Keratinocyte (primary cell): ENCODE results near the gene FBXO9. TPM values are rescaled to one million over a fixed set of nuclear protein-coding genes. Genes with fewer than 3 reads are reported as not detected.

Source experiments
- DNase-seq: peaks from one replicate; pipeline ENCODE4 v3.0.0-alpha.2; 2011; ENCODE audit warnings: low read depth, missing footprints, low spot score
- FAIRE-seq: peaks from 2 replicates; lab custom pipeline; 2011; peaks lifted over from hg19 to GRCh38; lab: Jason Lieb, UNC
- H2AFZ ChIP-seq: 2 replicates; pipeline ENCODE4 v1.6.0; 2012; ENCODE audit warnings: low read length, control low read depth, inconsistent platforms; ENCODE audit not compliant: control insufficient read depth
- H3K27ac ChIP-seq: 2 replicates; pipeline ENCODE4 v1.5.1; 2011; ENCODE audit warnings: low read length; ENCODE audit not compliant: control insufficient read depth, insufficient read depth
- H3K27me3 ChIP-seq: 3 replicates; pipeline ENCODE4 v1.6.0; 2011; ENCODE audit warnings: low read length; ENCODE audit not compliant: control insufficient read depth, insufficient read depth; ENCODE audit errors: extremely low read depth
- H3K36me3 ChIP-seq, 2 experiments: 2 replicates in 1 of 2; 3 replicates in 1 of 2; pipeline ENCODE4 v1.5.1; 2011; ENCODE audit warnings: low read length in 2 of 2, mild to moderate bottlenecking in 1 of 2; ENCODE audit not compliant: control insufficient read depth in 2 of 2, insufficient read depth in 2 of 2; ENCODE audit errors: extremely low read depth in 1 of 2
- H3K4me1 ChIP-seq: 3 replicates; pipeline ENCODE4 v1.5.1; 2011; ENCODE audit warnings: low read length; ENCODE audit not compliant: control insufficient read depth, insufficient read depth; ENCODE audit errors: extremely low read depth
- H3K4me2 ChIP-seq: 3 replicates; pipeline ENCODE4 v1.6.0; 2011; ENCODE audit warnings: low read depth, low read length; ENCODE audit not compliant: control insufficient read depth, insufficient read depth; ENCODE audit errors: extremely low read depth
- H3K4me3 ChIP-seq, 3 experiments: fragments of 200-600 bp in 1 of 3; sonication (generic) in 1 of 3; 2 replicates in 2 of 3; 3 replicates in 1 of 3; pipeline ENCODE4 v1.5.1; 2011 to 2016; ENCODE audit warnings: low read length in 3 of 3, mild to moderate bottlenecking in 3 of 3, control low read depth in 2 of 3, inconsistent platforms in 1 of 3, low read depth in 1 of 3, mixed read lengths in 1 of 3, mixed run types in 1 of 3, moderate library complexity in 1 of 3; ENCODE audit not compliant: control insufficient read depth in 2 of 3, insufficient read depth in 2 of 3; ENCODE audit errors: extremely low read depth in 1 of 3
- H3K79me2 ChIP-seq: 2 replicates; pipeline ENCODE4 v1.6.0; 2012; ENCODE audit warnings: low read length; ENCODE audit not compliant: control insufficient read depth, insufficient read depth
- H3K9ac ChIP-seq: 3 replicates; pipeline ENCODE4 v1.6.0; 2011; ENCODE audit warnings: low read length; ENCODE audit not compliant: control insufficient read depth, insufficient read depth; ENCODE audit errors: extremely low read depth
- H3K9me1 ChIP-seq: 3 replicates; pipeline ENCODE4 v1.6.0; 2011; ENCODE audit warnings: low read length; ENCODE audit not compliant: control insufficient read depth, insufficient read depth; ENCODE audit errors: extremely low read depth
- H3K9me3 ChIP-seq: 2 replicates; pipeline ENCODE4 v1.5.1; 2012; ENCODE audit warnings: low read depth, low read length; ENCODE audit not compliant: control insufficient read depth
- H4K20me1 ChIP-seq: 3 replicates; pipeline ENCODE4 v1.6.0; 2011; ENCODE audit warnings: low read length; ENCODE audit not compliant: control insufficient read depth, insufficient read depth; ENCODE audit errors: extremely low read depth
- CTCF ChIP-seq, 3 experiments: IDR thresholded peaks in 1 of 3; conservative IDR thresholded peaks in 1 of 3; optimal IDR thresholded peaks in 1 of 3; 2 replicates in 2 of 3; 3 replicates in 1 of 3; pipeline versions ENCODE3 to v1.5.1; 2011; ENCODE audit warnings: low read length in 3 of 3, mild to moderate bottlenecking in 3 of 3, moderate library complexity in 2 of 3, control low read depth in 1 of 3, inconsistent platforms in 1 of 3; ENCODE audit not compliant: insufficient read depth in 2 of 3; ENCODE audit errors: extremely low read depth in 1 of 3
- EZH2 ChIP-seq: IDR thresholded peaks from one replicate; pipeline ENCODE4 v1.6.1; 2012; ENCODE audit warnings: inconsistent platforms, mild to moderate bottlenecking, low read length, moderate library complexity
- dilution Hi-C: fragments of 300-500 bp; cut with MboI; formaldehyde crosslinking; loops from one replicate; pipeline ENCODE4 v1.7.0; 2020; ENCODE audit warnings: low sequenced_read_pairs; ENCODE audit not compliant: extremely low pct_ligation_motif_present
- polyA plus RNA-seq, 5 experiments: library from polyadenylated mRNA; depleted of rRNA in 3 of 5; stranded (reverse) in 3 of 5; stranded (forward) in 1 of 5; unstranded in 1 of 5; fragments of >200 nt; gene quantifications; 1 replicate in 1 of 5; 2 replicates in 3 of 5; 3 replicates in 1 of 5; pipeline versions ENCODE4 v1.2.1 to v1.2.3, GENCODE V29; 2011 to 2012; ENCODE audit warnings: missing spikeins in 2 of 5, low read depth in 1 of 5, low replicate concordance in 1 of 5

FBXO9 gene
- polyA plus RNA-seq, 1 donor (not counting 4 experiments of a cell fraction or from before 2014, with no cell fraction given): 71.8 TPM

DNA sequence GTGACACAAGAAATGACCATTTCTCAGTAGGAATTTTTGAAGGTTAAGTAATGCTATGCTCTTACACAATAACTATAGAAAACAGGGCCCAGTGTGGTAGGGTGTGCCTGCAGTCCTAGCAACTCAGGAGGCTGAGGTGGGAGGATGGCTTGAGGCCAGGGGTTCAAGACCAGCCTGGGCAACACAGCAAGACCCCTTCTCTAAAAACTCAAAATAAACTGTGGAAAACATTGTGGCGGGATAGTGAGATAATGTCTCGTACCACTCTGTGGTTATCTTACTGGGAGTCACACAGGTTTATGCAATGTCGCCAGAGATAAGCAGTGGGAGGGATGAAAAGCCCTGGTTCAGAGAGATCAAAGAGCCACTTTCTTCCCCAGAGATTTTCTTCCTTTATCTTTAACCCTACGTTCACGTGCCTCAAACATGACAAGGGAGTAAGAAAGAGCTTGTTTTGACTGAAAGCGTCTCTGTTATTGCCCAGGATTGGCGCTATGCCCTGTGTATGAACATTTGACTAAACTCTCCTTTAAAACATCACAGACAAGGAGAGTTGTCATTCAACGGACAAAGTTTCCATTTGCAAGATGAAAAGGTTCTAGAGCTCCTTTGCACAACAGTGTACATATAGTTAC is 69.5 kb downstream of the FBXO9 start:
- Histone ChIP-seq H3K27me3 (peaks cover 2% of the 10 kb centered on the region), H3K9ac (no peak overlapping the region), H3K9me1 (no peaks in the 10 kb centered on the region), H3K36me3 (no peaks in the 10 kb centered on the region), H3K79me2 (no peaks in the 10 kb centered on the region), H3K4me3 (no peak overlapping the region), H2AFZ (no peak overlapping the region), H3K4me2 (no peak overlapping the region), H3K9me3 (no peaks in the 10 kb centered on the region), H3K4me1 (peaks cover 5% of the 10 kb centered on the region), H4K20me1 (no peaks in the 10 kb centered on the region), H3K27ac (no peak overlapping the region)
- FAIRE-seq (no peak), DNase-seq (no peak)
- dilution Hi-C loops: no loop called here
- TF ChIP-seq EZH2 (no peak), CTCF (optimal IDR thresholded peaks at IDR 0.05 in 1 of 3, IDR thresholded peaks at IDR 0.05 in 1 of 3, conservative IDR thresholded peaks at IDR 0.05 in 1 of 3; ENCODE audit: extremely low read depth in 1 of 3, insufficient read depth in 2 of 3, low read length in 3 of 3) (no peak)

DNA sequence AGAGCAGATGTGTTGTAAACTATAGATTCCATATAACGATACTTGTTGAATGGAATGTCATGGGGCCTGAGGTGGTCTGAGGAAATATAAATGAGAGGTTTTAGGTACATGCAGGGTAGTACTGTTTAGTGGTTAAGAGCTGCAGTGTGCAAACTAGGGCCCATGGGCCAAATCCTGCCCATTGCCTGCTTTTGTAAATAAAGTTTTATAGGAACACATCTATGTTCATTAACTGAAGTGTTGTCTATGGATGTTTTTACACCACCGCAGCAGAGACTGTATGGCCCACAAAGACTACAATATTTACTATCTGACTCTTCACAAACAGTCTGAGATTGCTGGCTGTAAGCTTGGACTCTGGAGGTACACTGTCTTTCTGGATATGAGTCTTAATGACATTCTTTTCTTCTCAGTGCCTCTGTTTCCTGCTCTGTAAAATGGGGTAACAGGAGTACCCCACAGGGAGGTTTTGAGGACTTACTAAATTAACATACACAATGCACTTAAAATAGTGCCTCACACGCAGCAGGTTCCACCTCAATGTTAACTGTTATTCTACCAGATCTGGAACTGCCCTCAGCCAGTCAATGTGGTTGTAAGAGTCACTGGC is 70.9 kb downstream of the FBXO9 start:
- no peak overlapping the region for H3K4me2 ChIP-seq
- no peak overlapping the region for H3K4me3 ChIP-seq
- dilution Hi-C loops: no loop called here
- FAIRE-seq (no peak), DNase-seq (no peak)
- no peak overlapping the region for H3K27ac ChIP-seq
- H4K20me1 ChIP-seq: no peaks in the 10 kb centered on the region
- H3K36me3 ChIP-seq: no peaks in the 10 kb centered on the region
- H3K9me3 ChIP-seq: no peaks in the 10 kb centered on the region
- no peak overlapping the region for H2AFZ ChIP-seq
- H3K27me3 ChIP-seq: peaks cover 2% of the 10 kb centered on the region
- H3K9me1 ChIP-seq: no peaks in the 10 kb centered on the region
- no peak overlapping the region for H3K9ac ChIP-seq
- TF ChIP-seq CTCF (optimal IDR thresholded peaks at IDR 0.05 in 1 of 3, IDR thresholded peaks at IDR 0.05 in 1 of 3, conservative IDR thresholded peaks at IDR 0.05 in 1 of 3; ENCODE audit: extremely low read depth in 1 of 3, insufficient read depth in 2 of 3, low read length in 3 of 3) (no peak), EZH2 (no peak)
- no peaks in the 10 kb centered on the region for H3K4me1 ChIP-seq
- no peaks in the 10 kb centered on the region for H3K79me2 ChIP-seq
